H1 (cell line): ENCODE data around the gene MASP1. TPM values are rescaled to one million over a fixed set of nuclear protein-coding genes. Genes with fewer than 3 reads are reported as not detected.

Experiments used
- ASH2L ChIP-seq: fragments of 200-600, 300-600 bp; sonication (generic); IDR thresholded peaks from one replicate; pipeline ENCODE4 v1.7.1; 2017; ENCODE audit warnings: low read length
- BCL11A ChIP-seq, 2 experiments: IDR thresholded peaks; one replicate each; pipeline ENCODE4 v1.6.1; 2011; ENCODE audit warnings: low read depth in 2 of 2, low read length in 2 of 2, mild to moderate bottlenecking in 2 of 2
- CHD1 ChIP-seq: IDR thresholded peaks from 2 replicates; pipeline ENCODE4 v1.6.1; 2012; ENCODE audit warnings: low read depth, low read length, improper control_type of control experiment
- EGR1 ChIP-seq: IDR thresholded peaks from 2 replicates; pipeline ENCODE4 v1.6.1; 2011; ENCODE audit warnings: low read depth, low read length, borderline replicate concordance
- FOSL1 ChIP-seq: IDR thresholded peaks from 2 replicates; pipeline ENCODE4 v1.6.1; 2011; ENCODE audit warnings: mild to moderate bottlenecking, low read depth, low read length, moderate library complexity; ENCODE audit not compliant: insufficient read depth
- POU5F1 ChIP-seq: IDR thresholded peaks from 2 replicates; pipeline ENCODE4 v1.6.1; 2011; ENCODE audit warnings: low read depth, mild to moderate bottlenecking, low read length, moderate library complexity
- SAP30 ChIP-seq: fragments of 300-600 bp; sonication (generic); IDR thresholded peaks from 2 replicates; pipeline ENCODE4 v1.7.1; 2012; ENCODE audit warnings: low read length, moderate library complexity, mild to moderate bottlenecking, inconsistent platforms; ENCODE audit not compliant: insufficient read depth, insufficient replicate concordance
- SIX5 ChIP-seq: IDR thresholded peaks from 2 replicates; pipeline ENCODE4 v1.6.1; 2011; ENCODE audit warnings: mild to moderate bottlenecking, low read depth, low read length
- ZNF274 ChIP-seq: IDR thresholded peaks from 2 replicates; pipeline ENCODE4 v1.7.0; 2012; ENCODE audit warnings: low read length, borderline replicate concordance; ENCODE audit errors: extremely low read depth
- polyA plus RNA-seq, 7 experiments: library from polyadenylated mRNA; depleted of rRNA in 3 of 7; stranded (reverse) in 5 of 7; unstranded in 2 of 7; fragments of >200 nt in 5 of 7; fragments of 200-250 nt in 2 of 7; gene quantifications; 1 replicate in 5 of 7; 2 replicates in 1 of 7; 4 replicates in 1 of 7; pipeline versions ENCODE4 v1.2.1 to v1.2.3, GENCODE V29; 2011 to 2013; ENCODE audit warnings: missing spikeins in 2 of 7, mixed read lengths in 2 of 7
- total RNA-seq: library from RNA; stranded (reverse); fragmentation: NEBNext Ultra II Directional; extraction: Animal tissue kit (Norgen Biotek cat#: 25700); gene quantifications from 2 replicates; pipeline ENCODE4 v1.2.1, GENCODE V29; 2021
- TF ChIP-seq, protein P1 (sequence below): fragments of 300-600 bp; sonication (generic); IDR thresholded peaks from 2 replicates; pipeline ENCODE4 v1.7.1; 2012; ENCODE audit warnings: low read length, moderate library complexity, mild to moderate bottlenecking, inconsistent platforms; ENCODE audit not compliant: insufficient replicate concordance
- TF ChIP-seq, protein P2 (sequence below): IDR thresholded peaks from 2 replicates; pipeline ENCODE4 v1.6.1; 2012; ENCODE audit warnings: inconsistent platforms

The MASP1 gene
- total and polyA plus RNA-seq, 2 of the 8 experiments (the other 6 are each of a cell fraction or from before 2014, with no cell fraction given) = 2.7 to 3.5 TPM

DNA sequence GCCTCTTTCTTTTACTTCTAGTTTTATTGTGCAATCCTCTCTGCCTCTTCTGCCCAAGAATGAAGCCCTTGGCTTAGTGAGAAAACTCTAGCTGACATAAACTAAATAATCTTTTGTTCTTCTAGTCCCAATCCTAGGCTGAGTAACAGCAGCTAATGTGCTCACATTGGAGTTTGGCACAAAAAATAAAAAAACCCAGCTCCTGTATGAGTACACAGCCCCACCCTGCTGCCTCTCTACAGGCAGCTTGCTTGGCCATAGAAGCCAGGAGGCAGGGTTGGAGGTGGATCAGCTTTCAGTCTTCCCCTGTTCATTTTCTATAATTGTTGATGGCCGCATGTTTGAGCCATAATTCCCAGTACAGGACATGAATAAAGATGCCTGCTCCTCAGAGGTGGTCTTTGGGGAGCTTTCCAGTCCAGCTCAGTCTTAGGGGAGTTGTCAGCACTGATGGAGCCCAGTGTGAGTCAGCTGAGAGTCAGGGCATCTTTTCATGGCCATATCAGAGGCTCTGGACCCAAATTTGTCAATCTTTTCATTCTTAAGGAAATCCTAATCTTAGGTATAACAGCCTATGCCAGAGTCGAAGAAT is 47.5 kb downstream of the MASP1 start (continued):
- TF ChIP-seq, protein P1, sequence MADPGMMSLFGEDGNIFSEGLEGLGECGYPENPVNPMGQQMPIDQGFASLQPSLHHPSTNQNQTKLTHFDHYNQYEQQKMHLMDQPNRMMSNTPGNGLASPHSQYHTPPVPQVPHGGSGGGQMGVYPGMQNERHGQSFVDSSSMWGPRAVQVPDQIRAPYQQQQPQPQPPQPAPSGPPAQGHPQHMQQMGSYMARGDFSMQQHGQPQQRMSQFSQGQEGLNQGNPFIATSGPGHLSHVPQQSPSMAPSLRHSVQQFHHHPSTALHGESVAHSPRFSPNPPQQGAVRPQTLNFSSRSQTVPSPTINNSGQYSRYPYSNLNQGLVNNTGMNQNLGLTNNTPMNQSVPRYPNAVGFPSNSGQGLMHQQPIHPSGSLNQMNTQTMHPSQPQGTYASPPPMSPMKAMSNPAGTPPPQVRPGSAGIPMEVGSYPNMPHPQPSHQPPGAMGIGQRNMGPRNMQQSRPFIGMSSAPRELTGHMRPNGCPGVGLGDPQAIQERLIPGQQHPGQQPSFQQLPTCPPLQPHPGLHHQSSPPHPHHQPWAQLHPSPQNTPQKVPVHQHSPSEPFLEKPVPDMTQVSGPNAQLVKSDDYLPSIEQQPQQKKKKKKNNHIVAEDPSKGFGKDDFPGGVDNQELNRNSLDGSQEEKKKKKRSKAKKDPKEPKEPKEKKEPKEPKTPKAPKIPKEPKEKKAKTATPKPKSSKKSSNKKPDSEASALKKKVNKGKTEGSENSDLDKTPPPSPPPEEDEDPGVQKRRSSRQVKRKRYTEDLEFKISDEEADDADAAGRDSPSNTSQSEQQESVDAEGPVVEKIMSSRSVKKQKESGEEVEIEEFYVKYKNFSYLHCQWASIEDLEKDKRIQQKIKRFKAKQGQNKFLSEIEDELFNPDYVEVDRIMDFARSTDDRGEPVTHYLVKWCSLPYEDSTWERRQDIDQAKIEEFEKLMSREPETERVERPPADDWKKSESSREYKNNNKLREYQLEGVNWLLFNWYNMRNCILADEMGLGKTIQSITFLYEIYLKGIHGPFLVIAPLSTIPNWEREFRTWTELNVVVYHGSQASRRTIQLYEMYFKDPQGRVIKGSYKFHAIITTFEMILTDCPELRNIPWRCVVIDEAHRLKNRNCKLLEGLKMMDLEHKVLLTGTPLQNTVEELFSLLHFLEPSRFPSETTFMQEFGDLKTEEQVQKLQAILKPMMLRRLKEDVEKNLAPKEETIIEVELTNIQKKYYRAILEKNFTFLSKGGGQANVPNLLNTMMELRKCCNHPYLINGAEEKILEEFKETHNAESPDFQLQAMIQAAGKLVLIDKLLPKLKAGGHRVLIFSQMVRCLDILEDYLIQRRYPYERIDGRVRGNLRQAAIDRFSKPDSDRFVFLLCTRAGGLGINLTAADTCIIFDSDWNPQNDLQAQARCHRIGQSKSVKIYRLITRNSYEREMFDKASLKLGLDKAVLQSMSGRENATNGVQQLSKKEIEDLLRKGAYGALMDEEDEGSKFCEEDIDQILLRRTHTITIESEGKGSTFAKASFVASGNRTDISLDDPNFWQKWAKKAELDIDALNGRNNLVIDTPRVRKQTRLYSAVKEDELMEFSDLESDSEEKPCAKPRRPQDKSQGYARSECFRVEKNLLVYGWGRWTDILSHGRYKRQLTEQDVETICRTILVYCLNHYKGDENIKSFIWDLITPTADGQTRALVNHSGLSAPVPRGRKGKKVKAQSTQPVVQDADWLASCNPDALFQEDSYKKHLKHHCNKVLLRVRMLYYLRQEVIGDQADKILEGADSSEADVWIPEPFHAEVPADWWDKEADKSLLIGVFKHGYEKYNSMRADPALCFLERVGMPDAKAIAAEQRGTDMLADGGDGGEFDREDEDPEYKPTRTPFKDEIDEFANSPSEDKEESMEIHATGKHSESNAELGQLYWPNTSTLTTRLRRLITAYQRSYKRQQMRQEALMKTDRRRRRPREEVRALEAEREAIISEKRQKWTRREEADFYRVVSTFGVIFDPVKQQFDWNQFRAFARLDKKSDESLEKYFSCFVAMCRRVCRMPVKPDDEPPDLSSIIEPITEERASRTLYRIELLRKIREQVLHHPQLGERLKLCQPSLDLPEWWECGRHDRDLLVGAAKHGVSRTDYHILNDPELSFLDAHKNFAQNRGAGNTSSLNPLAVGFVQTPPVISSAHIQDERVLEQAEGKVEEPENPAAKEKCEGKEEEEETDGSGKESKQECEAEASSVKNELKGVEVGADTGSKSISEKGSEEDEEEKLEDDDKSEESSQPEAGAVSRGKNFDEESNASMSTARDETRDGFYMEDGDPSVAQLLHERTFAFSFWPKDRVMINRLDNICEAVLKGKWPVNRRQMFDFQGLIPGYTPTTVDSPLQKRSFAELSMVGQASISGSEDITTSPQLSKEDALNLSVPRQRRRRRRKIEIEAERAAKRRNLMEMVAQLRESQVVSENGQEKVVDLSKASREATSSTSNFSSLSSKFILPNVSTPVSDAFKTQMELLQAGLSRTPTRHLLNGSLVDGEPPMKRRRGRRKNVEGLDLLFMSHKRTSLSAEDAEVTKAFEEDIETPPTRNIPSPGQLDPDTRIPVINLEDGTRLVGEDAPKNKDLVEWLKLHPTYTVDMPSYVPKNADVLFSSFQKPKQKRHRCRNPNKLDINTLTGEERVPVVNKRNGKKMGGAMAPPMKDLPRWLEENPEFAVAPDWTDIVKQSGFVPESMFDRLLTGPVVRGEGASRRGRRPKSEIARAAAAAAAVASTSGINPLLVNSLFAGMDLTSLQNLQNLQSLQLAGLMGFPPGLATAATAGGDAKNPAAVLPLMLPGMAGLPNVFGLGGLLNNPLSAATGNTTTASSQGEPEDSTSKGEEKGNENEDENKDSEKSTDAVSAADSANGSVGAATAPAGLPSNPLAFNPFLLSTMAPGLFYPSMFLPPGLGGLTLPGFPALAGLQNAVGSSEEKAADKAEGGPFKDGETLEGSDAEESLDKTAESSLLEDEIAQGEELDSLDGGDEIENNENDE = no peak
- TF ChIP-seq POU5F1 (no peak), CHD1 (no peak), ASH2L (no peak), BCL11A (IDR thresholded peaks at IDR 0.05; ENCODE audit: low read depth in 2 of 2, low read length in 2 of 2) (no peak), ZNF274 (no peak), SIX5 (no peak), EGR1 (no peak), FOSL1 (no peak), SAP30 (no peak)
- TF ChIP-seq, protein P2, sequence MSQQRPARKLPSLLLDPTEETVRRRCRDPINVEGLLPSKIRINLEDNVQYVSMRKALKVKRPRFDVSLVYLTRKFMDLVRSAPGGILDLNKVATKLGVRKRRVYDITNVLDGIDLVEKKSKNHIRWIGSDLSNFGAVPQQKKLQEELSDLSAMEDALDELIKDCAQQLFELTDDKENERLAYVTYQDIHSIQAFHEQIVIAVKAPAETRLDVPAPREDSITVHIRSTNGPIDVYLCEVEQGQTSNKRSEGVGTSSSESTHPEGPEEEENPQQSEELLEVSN = no peak
